GDM1 (cell line): ENCODE results near the gene LSM12.
A peak's percentile ranks its signal among the peaks of the same experiment; 100 is the strongest.
"Not testable (repeated sequence)": the region's sequence is repeated elsewhere in the genome, so short reads cannot be mapped to it uniquely, and the experiment has no call there.

Experiments used
- DNase-seq: peaks from one replicate; lab custom pipeline; 2025; lab: John Stamatoyannopoulos, UW

The LSM12 gene

DNA sequence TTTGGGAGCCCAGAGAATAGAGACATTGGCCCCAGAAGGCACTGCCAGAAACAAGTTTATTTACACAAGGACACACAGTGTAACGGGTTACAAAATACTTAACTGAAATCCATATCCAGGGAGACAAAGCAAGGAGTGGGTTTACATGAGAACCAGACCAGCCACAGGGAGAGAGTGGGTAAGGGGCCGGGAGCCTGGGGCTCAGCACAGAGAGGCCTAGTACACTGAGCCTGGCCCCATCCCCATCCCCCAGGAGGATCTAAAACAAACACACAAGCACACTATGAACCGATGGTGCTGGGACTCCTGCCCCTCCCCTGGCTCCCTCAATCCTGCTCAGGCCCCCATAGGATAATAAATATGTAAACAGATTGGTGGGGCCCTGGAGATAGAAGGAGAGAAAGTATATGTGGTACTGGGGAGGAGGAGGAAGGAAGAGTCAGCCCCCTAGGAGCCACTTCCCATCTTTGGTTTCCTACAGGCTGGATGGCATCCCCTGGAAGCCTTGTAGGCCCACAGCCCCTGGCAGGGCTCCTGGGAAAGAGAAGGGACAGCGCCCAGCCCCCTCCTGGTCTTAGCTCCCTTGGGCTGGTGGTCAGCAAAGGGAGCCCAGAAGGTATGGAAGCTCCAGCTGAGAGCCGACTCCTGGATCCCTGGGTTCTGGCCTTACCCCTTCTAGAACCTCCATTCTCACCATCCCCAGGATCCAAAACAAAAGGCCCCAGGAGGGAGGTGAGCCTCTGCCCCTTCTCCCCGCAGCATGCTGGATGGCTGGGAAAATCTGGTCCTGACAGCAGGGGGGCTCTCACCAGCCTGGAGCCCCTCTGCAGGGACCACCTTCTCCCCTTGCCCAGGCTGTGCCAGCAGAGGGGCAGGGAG, 10.5 kb upstream of the LSM12 start:
- DNase-seq, result no peak

DNA sequence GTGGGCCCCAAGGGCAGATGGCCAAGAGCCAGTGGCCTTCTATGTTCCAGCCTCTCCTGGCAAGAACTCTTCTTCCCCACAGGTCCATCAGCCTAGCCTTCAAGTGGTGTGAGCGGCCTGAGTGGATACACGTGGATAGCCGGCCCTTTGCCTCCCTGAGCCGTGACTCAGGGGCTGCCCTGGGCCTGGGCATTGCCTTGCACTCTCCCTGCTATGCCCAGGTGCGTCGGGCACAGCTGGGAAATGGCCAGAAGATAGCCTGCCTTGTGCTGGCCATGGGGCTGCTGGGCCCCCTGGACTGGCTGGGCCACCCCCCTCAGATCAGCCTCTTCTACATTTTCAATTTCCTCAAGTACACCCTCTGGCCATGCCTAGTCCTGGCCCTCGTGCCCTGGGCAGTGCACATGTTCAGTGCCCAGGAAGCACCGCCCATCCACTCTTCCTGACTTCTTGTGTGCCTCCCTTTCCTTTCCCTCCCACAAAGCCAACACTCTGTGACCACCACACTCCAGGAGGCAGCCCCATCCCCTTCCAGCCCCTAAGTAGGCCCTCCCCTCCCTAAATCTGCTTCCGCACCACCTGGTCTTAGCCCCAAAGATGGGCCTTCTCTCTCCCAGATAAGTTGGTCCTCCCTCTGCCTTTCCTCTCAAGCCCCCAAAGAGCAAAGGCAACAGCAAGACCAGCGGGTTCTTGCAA, 9.3 kb upstream of the LSM12 start:
- DNase-seq, result no peak

DNA sequence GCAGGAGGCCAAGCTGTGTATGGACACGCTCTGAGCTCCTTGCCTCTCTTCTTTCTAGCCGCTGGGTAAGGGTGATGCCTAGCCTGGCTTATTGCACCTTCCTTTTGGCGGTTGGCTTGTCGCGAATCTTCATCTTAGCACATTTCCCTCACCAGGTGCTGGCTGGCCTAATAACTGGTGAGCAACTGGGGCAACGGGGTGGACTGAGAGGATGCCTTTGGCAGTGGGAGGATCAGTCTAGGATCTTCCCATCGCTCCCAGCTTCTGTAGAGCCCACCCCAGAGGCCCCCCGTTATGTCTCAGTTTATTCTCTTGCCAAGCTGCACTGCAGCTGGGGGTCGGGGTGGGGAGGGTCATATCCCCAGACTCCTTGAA, 8.4 kb upstream of the LSM12 start:
- DNase-seq, result no peak

DNA sequence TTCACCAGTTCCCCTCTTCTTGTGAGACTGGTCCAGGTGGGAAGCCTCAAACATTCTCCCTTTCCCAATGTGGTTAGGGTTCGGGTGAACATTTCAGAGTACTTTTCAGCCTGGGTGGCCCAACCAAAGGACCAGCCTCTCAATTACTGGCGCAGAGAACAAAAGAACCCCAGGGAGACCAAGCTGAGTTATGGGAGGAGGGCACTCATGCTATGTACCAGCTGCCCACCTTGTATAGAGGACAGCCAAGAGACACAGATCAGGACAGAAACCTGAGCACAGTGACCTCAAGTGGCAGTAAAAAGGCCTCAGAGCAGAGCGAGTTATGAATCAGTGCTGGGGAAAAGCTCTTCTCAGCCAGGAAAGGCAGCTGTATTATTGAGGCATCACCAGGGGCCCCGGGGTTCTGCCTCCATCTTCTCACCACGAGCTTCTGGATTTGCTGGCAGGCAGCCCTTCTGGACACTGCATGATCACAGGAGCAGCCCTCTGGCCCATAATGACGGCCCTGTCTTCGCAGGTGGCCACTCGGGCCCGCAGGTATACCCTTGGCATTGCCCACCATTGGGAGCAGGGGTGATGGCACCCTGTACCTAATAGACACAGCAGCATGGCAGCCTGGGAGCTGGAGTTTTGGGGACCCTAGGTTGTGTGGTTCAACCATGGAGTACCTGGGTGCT, 7.9 kb upstream of the LSM12 start:
- DNase-seq, result no peak

DNA sequence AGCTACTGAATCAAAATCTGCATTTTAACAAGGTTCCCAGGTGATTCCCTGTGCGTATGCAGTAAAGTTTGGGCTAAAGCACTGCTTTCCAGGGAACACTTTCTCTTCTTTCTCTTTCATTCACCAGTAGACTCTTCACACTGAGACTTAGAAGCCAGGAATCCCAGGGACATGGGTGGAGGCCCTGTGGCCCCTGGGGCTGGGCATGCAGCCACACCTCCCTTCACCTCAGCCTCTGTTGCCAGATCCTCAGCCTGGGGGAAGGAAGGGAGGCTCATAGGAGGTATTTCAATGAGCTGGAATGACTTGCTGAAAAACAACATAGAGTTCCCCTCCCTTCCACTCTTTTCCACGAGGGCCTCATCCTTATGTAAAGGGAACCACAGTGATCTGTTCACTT, 5.3 kb upstream of the LSM12 start:
- DNase-seq, result no peak

DNA sequence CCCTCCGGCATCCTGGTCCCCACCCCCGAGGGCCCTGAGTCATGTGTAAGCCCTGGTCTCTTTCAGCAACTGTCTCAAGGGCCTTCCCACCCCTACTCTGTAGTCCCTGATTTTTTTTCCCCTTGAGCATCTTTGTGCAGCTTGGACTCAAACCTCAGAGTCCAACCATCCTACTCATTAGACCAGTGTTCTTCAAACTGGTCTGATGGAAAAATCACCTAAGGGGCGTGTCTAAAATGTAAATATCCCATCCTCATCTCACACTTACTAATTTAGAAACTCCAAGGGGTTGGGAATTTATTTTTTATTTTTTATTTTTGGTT, 4.7 kb upstream of the LSM12 start:
- no peak for DNase-seq

DNA sequence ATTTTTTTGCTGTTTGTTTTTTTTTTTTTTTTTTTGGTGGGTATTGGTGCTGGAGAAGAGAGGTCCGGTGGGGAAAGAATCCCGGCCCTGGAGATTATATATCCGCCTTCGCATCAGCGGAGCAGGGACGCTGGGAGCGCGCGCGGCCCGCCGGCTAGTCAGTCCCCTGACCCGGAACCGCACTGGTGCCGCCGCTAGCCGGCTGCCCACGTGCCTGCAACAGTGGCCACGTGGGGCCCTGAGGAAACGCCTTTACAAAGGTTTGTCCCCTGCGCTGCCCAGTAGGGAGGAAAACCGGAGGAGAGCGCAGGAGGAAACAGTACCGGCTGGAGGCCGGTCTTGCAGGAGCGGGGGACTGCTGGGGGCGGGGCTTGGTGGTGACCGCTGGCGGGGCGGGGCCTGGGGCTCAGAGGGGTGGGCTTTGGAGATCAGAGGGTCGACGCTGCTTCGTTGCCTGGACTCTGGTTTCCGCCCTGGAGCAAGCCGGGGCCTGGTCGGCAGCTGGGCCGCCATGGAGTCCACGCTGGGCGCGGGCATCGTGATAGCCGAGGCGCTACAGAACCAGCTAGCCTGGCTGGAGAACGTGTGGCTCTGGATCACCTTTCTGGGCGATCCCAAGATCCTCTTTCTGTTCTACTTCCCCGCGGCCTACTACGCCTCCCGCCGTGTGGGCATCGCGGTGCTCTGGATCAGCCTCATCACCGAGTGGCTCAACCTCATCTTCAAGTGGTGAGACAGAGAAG, 4.2 kb upstream of the LSM12 start, which contains the start of gene G6PC3:
Gene G6PC3, plus strand, starts transcription at position 281 of the 743 bp plus-strand sequence. Its CDS starts 231 bp downstream, at position 512.
- DNase-seq, result peak; percentile 94

DNA sequence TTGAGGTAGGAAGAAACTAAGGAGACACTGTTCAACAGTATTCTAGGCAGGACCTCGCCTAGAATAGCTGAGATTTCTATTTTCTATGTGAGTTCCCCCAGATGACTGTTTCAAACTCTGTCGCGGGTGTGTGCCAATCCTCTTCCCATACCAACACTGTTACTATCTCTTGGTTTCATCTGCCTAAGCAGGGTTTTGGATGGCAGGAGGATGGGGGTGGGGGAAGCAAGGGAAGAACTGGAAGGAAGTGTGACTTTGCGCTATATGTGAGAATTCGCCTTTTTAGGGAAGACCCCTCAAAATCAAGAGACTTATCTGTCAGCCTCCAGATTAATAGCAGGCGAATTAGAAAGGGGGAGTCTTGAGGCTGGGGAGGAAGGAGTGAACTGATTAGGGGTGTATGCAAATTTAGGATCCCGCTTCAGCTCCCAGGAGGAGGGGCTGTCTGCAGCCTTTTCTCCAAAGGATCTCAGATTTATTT, 3.5 kb upstream of the LSM12 start:
- DNase-seq, result no peak

DNA sequence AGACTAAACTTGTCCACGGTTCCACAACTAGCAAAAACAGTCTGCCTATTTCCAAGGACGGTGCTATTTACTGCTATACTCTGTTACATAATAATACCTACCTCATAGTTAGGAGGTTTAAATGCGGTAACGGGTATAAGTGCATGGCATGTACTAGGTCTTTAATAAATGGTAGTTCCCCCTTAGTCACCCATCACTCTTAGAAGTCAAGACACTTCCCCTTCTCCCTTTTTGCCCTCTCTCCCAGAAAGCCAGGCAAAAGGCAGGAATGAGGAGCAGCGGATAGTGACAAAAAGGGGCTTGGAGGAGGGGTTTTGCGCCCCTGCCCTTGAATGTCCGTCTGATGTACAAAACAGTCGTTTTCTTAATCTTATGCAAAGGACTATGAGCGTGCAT, 1.1 kb upstream of the LSM12 start:
- no peak for DNase-seq

DNA sequence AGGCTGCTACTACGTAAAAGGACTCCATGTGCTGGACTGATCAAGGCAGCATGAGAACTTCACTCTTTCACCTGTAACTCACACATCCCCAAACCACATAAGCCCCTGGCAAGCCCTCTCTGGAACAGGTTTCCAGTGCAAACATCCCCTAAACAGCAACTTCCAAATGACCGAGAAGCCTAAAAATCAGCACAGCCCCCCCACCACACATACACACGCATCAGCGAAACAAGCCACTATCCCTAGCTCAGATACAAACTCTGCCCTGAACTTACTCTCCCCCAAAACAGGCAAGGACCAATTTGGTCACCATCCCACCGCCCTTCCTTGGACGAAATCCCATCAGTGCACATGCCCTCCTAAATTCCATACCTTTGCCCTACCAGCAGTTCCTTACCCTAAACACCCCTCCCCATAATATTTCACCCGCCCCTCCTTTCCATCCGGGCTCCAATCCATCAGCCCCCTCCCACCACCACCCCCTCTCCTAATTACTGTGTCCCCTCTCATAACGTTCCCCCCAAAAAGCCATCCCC, 735 bp downstream of the LSM12 start:
- no peak for DNase-seq

DNA sequence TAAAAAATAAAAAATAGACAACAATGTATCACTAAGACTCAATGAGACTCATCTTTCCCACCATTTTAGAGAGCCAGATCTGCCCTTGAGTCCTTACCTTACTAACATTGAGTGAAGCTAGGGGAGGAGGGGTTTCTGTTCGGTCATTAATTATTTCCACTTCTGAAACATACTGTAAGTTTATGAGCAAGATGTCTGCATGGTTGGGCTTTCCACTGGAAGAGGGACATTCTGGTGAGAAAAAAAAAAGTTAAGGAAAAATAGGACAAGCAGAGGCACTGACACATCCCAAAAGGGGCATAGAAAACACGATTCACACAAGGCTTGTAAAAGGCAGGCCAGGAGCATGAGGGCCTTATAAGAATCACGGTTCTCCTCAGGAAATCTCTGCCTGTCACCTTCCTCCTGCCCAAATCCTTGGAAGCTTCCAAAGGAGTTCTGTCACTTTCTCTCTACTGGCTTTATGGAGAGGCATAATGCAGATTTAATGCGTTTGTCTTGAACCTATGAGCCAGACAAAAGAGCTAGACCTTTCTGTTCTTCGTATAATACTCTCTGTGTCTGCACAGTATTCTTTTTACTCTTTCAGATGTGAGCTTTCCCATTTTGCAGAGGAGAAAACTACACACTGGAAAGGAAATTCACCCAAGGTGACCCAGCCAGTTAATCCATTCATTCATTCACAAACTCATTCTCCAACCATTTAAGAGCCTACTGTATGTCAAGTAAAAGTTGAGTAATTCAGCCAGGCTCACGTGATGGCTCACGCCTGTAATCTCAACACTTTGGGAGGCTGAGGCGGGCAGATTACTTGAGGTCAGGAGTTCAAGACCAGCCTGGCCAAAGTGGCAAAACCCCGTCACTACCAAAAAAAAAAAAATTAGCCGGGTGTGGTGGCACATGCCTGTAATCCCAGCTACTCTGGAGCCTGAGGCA, 2.5 kb downstream of the LSM12 start:
- no peak for DNase-seq

DNA sequence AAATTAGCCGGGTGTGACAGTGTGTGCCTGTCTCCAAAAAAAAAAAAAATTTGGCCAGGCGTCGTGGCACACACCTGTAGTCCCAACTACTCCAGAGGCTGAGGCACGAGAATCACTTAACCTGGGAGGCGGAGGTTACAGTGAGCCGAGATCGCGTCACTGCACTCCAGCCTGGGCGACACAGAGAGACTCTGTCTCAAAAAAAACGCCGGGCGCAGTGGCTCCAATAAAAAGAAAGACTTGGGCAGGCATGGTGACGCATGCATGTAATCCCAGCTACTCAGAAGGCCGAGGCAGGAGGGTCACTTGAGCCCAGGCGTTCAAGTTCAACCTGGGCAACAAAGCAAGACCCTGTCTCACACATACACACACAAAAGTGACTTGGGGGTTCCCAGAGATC, 3.6 kb downstream of the LSM12 start:
- DNase-seq, result no peak

DNA sequence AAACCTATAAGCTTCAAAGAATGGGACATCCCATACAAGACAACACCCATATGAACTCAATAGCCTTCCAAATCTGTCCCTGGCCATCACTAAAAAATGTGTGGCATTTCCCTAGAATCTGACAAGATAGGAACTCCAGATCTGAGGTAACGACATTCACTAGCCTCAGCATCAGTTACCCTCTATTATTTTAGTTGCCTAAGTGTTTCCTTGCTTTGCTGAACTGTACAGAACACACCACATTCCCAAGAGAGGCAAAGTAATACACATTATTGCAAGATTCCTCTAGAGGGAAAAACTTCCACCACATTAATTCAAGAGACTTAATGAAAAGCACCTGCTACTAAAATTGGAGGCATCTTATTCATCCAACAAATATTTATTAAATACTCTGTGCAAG, 5.0 kb downstream of the LSM12 start:
- no peak for DNase-seq

DNA sequence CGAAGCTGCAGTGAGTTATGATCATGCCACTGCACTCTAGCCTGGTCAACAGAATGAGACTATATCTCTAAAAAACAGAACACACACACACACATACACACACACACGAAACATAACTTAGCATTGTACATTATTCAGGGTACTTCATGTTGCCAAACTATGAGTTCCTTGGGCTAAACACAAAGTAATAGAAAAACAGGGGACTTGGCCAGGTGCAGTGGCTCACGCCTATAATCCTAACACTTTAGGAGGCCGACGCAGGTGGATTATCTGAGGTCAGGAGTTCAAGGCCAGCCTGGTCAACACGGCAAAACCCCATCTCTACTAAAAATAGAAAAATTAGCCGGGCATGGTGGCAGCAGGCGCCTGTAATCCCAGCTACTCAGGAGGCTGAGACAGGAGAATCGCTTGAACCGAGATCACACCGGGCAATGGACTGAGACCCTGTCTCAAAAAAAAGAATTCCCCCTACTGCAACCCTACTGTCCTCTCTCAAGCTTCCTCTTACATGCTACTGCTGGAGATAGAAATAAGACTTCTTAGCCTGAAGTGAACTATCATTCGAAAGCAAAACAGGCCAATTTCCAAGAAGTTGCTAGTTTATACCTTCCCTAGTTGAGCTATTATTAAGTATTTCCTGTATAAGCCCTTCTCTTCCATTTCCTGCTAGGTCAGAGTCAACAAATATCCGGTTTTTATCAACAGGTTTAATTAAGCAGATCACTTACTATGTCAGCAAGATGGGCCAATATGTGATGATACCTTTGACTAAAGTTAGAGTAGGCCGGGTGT, 7.2 kb downstream of the LSM12 start:
- DNase-seq, result no peak

DNA sequence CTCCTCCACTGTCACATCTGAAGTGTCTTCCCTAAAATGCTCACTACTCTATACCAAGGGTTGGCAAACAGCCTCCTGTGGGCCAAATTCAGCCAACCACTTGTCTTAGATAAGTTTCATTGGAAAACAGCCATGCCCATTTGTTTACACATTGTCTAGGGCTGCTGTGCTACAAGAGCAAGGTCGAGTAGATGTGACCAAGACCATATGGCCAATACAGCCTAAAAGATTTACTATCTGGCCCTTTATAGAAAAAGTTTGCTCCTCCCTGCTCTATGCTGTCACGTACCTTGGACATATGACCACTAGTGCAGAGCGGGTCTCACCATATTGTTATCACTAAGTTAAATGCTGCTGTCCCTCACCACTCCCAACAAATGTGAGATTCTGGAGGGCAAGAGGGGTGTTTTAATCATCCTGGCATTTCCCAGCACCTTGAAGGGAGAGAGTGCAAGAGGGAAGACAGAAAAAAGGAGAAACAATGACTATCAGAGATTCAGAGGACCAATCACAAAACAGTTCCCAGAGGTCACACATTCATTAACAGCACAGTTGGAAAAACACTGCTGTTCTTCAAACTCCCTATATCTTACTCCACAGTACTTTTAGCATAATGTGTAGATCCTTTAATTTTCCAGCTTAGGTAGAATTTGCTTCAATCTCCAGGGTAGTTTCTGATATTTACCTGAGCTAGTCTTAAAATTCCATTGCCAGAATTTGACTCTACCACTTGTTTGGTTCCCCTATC, 13.2 kb downstream of the LSM12 start:
- no peak for DNase-seq

DNA sequence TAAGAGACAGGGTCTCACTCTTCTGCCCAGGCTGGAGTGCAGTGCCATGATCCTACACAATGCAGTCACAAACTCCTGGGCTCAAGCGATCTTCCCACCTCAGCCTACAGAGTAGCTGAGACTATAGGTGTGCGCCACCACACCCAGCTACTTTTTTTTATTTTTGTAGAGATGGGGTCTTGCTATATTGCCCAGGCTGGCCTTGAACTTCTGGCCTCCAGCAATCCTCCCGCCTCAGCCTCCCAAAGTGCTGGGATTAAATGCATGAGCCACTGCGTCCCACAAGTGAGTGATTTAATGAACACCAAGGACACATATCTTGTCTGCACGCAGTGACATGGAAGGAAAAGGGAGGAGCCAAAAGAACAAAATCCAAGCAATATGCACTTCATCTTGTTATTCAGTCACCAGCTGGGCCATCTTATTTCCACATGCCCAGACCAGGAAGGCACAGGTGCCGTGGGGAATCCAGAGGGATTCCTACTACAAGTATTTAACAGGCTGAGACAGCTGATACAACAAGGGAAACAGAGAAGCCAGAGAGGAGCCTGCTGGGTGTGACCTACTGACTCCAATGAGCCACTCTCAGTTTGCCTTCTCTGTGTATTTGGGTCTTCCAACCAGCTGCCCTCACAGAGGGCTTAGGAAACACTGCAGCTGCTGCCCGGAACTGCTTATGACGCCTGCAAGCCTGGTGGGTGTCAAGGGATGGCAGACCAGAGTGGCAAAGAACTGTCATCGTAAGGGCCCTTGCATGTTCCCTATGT, 17.0 kb downstream of the LSM12 start:
- no peak for DNase-seq

DNA sequence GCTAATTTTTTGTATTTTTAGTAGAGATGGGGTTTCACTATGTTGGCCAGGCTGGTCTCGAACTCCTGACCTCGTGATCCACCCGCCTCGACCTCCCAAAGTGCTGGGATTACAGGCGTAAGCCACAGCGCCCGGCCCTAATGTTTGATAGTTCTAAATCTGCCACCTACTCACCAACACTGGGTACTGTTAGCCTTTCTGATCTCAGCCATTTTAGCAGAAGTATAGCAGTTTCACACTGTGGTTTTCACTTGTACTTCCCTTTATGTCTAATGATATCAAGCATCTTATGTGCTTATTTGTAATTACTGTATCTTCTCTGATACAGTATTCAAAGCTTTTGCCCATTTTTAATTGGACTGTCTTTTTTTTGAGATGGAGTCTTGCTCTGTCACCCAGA, 19.6 kb downstream of the LSM12 start:
- not testable (repeated sequence) for DNase-seq

DNA sequence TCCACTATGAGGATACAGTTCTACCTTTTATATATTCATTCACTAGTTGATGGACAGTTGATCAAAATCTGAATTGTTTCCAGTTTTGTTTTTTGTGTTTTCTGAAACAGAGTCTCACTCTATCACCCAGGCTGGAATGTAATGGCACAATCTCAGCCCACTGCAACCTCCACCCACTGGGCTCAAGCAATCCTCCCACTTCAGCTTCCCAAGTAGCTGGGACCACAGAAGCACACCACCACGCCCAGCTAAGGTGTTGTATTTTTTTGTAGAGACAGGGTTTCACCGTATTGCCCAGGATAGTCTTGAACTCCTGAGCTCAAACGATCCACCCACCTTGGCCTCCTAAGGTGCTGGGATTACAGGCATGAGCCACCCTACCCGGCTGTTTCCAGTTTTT, 21.0 kb downstream of the LSM12 start:
- DNase-seq, result no peak
